Measurements from ENCODE around the gene RELB. TPM values are rescaled to one million over a fixed set of nuclear protein-coding genes. Genes with fewer than 3 reads are reported as not detected.

Gene RELB
- total RNA-seq, 2 donors from 2014 or later = 41.4 to 52.0 TPM

GRCh38 chr19:45049073-45049736, 47.9 kb downstream of the RELB start:
- H3K4me1 Mint-ChIP-seq = peaks cover 30% of the 10 kb centered on the region
- H3K9me3 Mint-ChIP-seq = no peaks in the 10 kb centered on the region
- peaks cover 82% of the 10 kb centered on the region for H3K36me3 Mint-ChIP-seq (ENCODE audit: low read depth)
- no peaks in the 10 kb centered on the region for H3K27me3 Mint-ChIP-seq
- peak overlapping the region; percentile 51 for H3K27ac Mint-ChIP-seq
- H3K4me3 Mint-ChIP-seq = no peak overlapping the region
- peak; percentile 35 for ATAC-seq (replicated peaks)

DNA sequence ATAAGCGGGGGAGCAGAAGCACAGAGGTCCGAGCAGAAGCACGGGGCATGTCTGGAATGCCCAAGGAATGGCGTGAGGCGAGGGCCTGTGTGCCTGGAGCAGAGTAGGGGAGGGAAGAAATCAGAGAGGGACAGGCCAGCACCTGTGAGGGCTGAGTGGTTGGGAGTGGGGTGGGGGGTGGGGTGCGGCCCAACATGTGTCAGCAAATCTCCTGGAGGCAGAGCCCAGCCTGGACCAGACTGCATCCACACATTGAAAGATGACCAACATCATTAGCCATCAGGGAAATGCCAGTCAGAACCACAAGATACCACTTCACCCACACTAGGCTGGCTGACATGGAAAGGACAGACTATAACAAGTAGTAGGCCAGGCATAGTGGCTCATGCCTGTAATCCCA, 48.8 kb downstream of the RELB start:
- no peak for ATAC-seq (replicated peaks)
- peaks cover 30% of the 10 kb centered on the region for H3K4me1 Mint-ChIP-seq
- H3K36me3 Mint-ChIP-seq (ENCODE audit: low read depth) = peaks cover 82% of the 10 kb centered on the region
- peak overlapping the region; percentile 51 for H3K27ac Mint-ChIP-seq
- H3K27me3 Mint-ChIP-seq = no peaks in the 10 kb centered on the region
- no peaks in the 10 kb centered on the region for H3K9me3 Mint-ChIP-seq
- H3K4me3 Mint-ChIP-seq = no peak overlapping the region

DNA sequence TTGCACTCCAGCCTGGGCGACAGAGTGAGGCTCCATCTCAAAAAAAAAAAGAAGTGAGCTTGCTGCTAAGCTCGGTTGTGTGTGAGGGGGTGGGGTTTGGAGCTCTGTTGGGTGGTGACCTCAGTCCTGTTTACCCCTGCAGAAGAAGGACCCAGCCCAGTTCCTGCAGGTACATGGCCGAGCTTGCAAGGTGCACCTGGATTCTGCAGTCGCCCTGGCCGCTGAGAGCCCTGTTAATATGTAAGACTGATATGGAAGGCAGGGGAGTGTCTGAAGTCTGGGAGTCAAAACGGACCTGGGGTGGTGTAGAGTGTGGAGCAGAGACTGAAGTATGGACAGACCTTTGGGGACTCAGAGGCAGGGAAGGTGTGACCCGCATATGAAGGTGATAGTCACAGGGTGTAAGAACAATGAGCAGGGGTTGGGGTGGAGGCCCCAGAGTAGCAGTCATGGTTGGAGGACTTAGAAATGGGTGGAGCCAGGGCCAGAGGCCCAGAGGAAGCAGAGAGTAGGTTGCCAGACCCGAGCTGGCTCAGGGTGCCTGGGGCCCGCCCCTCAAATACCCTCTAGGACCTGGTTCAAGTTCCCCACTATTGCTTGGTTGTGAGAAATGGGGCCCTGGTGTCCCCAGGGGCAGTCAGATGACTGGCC, 50.8 kb downstream of the RELB start:
- H3K4me1 Mint-ChIP-seq = peaks cover 18% of the 10 kb centered on the region
- H3K4me3 Mint-ChIP-seq = no peak overlapping the region
- H3K36me3 Mint-ChIP-seq (ENCODE audit: low read depth) = peaks cover 81% of the 10 kb centered on the region
- H3K9me3 Mint-ChIP-seq = no peaks in the 10 kb centered on the region
- ATAC-seq (replicated peaks) = no peak
- no peak overlapping the region for H3K27ac Mint-ChIP-seq
- no peaks in the 10 kb centered on the region for H3K27me3 Mint-ChIP-seq

- H3K9me3 Mint-ChIP-seq = no peaks in the 10 kb centered on the region
- no peak for ATAC-seq (replicated peaks)
- H3K4me1 Mint-ChIP-seq = peaks cover 5% of the 10 kb centered on the region
- H3K27ac Mint-ChIP-seq = no peak overlapping the region
- H3K27me3 Mint-ChIP-seq = no peaks in the 10 kb centered on the region
- no peak overlapping the region for H3K4me3 Mint-ChIP-seq
- peaks cover 99% of the 10 kb centered on the region for H3K36me3 Mint-ChIP-seq (ENCODE audit: low read depth)
These were observed 55.6 kb downstream of the RELB start for GRCh38 chr19:45056831-45057230.

GRCh38 chr19:45057444-45057843, 56.2 kb downstream of the RELB start:
- H3K27ac Mint-ChIP-seq = no peak overlapping the region
- no peak overlapping the region for H3K4me3 Mint-ChIP-seq

GRCh38 chr19:45058622-45059159, 57.4 kb downstream of the RELB start:
- H3K36me3 Mint-ChIP-seq (ENCODE audit: low read depth) = peaks cover 99% of the 10 kb centered on the region
- peaks cover 5% of the 10 kb centered on the region for H3K4me1 Mint-ChIP-seq
- H3K27me3 Mint-ChIP-seq = no peaks in the 10 kb centered on the region
- ATAC-seq (replicated peaks) = no peak
- H3K9me3 Mint-ChIP-seq = no peaks in the 10 kb centered on the region
- no peak overlapping the region for H3K4me3 Mint-ChIP-seq
- no peak overlapping the region for H3K27ac Mint-ChIP-seq

More at GRCh38 chr19:45057444-45057843, 56.2 kb downstream of the RELB start:
- H3K4me1 Mint-ChIP-seq = peaks cover 5% of the 10 kb centered on the region
- H3K27me3 Mint-ChIP-seq = no peaks in the 10 kb centered on the region
- H3K36me3 Mint-ChIP-seq (ENCODE audit: low read depth) = peaks cover 99% of the 10 kb centered on the region
- no peaks in the 10 kb centered on the region for H3K9me3 Mint-ChIP-seq
- no peak for ATAC-seq (replicated peaks)

DNA sequence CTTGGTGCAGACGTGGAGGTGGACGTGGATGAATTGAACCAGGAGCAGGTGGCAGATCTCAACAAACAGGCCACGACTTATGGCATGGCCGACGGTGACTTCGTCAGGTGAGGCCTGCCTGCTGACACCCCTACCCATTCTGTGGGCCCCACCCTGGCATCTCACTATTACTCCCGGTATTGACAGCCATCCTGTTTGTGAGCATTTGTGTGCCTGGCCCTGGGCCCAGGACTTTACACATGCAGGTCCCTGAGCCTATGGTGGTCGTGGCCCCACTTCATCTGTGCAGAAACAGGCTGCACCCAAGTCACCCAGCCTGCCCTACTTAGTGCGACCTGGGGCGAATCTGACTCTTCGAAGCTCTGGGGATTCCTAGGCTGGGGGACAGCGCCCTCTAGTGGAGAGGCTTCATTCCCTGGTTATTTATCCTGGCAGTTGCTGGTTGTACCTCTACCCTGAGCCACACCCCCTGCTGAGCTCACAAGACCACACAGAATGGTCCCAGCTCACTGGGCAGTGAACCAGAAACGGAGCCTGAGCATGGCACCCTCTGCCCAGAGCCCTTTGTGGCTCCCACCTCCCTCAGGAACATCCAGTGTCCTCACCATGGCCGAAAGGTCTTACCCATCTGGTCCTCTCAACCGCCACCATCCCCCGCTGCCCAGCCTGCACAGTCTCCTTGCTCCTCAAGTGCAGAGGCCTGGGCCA, 58.1 kb downstream of the RELB start:
- ATAC-seq (replicated peaks) = peak; percentile 91
- no peaks in the 10 kb centered on the region for H3K9me3 Mint-ChIP-seq
- no peak overlapping the region for H3K4me3 Mint-ChIP-seq
- H3K27ac Mint-ChIP-seq = peak overlapping the region; percentile 78
- H3K4me1 Mint-ChIP-seq = peaks cover 5% of the 10 kb centered on the region
- peaks cover 96% of the 10 kb centered on the region for H3K36me3 Mint-ChIP-seq (ENCODE audit: low read depth)
- no peaks in the 10 kb centered on the region for H3K27me3 Mint-ChIP-seq

GRCh38 chr19:45061965-45062364, 60.7 kb downstream of the RELB start:
- Mint-ChIP-seq H3K36me3 (ENCODE audit: low read depth) (peaks cover 96% of the 10 kb centered on the region), H3K27me3 (no peaks in the 10 kb centered on the region)

GRCh38 chr19:45063851-45064801, 62.9 kb downstream of the RELB start:
- no peaks in the 10 kb centered on the region for H3K9me3 Mint-ChIP-seq
- no peak for ATAC-seq (replicated peaks)
- peaks cover 5% of the 10 kb centered on the region for H3K4me1 Mint-ChIP-seq

More at GRCh38 chr19:45061965-45062364, 60.7 kb downstream of the RELB start:
- Mint-ChIP-seq H3K27ac (no peak overlapping the region), H3K4me1 (peaks cover 5% of the 10 kb centered on the region), H3K9me3 (no peaks in the 10 kb centered on the region), H3K4me3 (no peak overlapping the region)
- no peak for ATAC-seq (replicated peaks)

GRCh38 chr19:45066921-45067661, 65.8 kb downstream of the RELB start:
- peaks cover 88% of the 10 kb centered on the region for H3K36me3 Mint-ChIP-seq (ENCODE audit: low read depth)
- ATAC-seq (replicated peaks) = no peak
- no peaks in the 10 kb centered on the region for H3K9me3 Mint-ChIP-seq
- H3K4me1 Mint-ChIP-seq = no peaks in the 10 kb centered on the region
- no peaks in the 10 kb centered on the region for H3K27me3 Mint-ChIP-seq
- no peak overlapping the region for H3K27ac Mint-ChIP-seq
- H3K4me3 Mint-ChIP-seq = no peak overlapping the region

More at GRCh38 chr19:45063851-45064801, 62.9 kb downstream of the RELB start:
- Mint-ChIP-seq H3K27me3 (no peaks in the 10 kb centered on the region), H3K27ac (no peak overlapping the region), H3K4me3 (no peak overlapping the region), H3K36me3 (ENCODE audit: low read depth) (peaks cover 94% of the 10 kb centered on the region)

DNA sequence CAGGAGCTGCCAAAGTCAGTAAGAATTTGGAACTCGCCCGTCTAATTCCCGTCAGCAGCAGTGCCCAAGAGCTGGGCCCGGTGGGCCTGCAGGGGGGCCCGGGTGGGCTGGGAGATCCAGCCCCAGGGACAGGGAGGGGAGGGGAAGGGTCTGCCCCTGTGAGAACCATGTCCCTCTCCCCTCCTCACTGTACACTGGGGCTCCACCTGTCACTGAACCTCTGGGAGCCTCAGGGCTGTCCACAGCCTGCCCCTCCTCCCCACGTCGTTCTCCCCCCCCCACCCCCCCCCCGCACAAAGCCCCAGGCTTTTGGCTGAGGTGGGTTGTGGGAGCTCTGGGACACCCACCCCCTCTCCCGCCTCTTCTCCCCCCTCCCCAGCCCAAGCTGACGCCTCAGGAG, 66.8 kb downstream of the RELB start:
- no peaks in the 10 kb centered on the region for H3K4me1 Mint-ChIP-seq
- H3K27ac Mint-ChIP-seq = no peak overlapping the region
- no peak overlapping the region for H3K4me3 Mint-ChIP-seq
- no peaks in the 10 kb centered on the region for H3K9me3 Mint-ChIP-seq
- H3K36me3 Mint-ChIP-seq (ENCODE audit: low read depth) = peaks cover 79% of the 10 kb centered on the region
- no peak for ATAC-seq (replicated peaks)
- H3K27me3 Mint-ChIP-seq = no peaks in the 10 kb centered on the region

- no peak overlapping the region for H3K27ac Mint-ChIP-seq
- H3K4me1 Mint-ChIP-seq = no peaks in the 10 kb centered on the region
- peaks cover 70% of the 10 kb centered on the region for H3K36me3 Mint-ChIP-seq (ENCODE audit: low read depth)
- peak; percentile 26 for ATAC-seq (replicated peaks)
- H3K9me3 Mint-ChIP-seq = no peaks in the 10 kb centered on the region
- no peak overlapping the region for H3K4me3 Mint-ChIP-seq
- H3K27me3 Mint-ChIP-seq = no peaks in the 10 kb centered on the region
These were observed 67.8 kb downstream of the RELB start for GRCh38 chr19:45069056-45069455.

GRCh38 chr19:45070214-45070613, 69.0 kb downstream of the RELB start:
- H3K36me3 Mint-ChIP-seq (ENCODE audit: low read depth) = peaks cover 60% of the 10 kb centered on the region
- no peak overlapping the region for H3K4me3 Mint-ChIP-seq
- no peak overlapping the region for H3K27ac Mint-ChIP-seq
- no peaks in the 10 kb centered on the region for H3K27me3 Mint-ChIP-seq
- no peak for ATAC-seq (replicated peaks)
- H3K9me3 Mint-ChIP-seq = no peaks in the 10 kb centered on the region
- no peaks in the 10 kb centered on the region for H3K4me1 Mint-ChIP-seq

All from activated T-helper 17 cell treated with anti-CD3 and anti-CD28 coated beads, Interleukin-2, amount 50 U/mL, for 72 hours (primary cell).